Sigmoid colon (tissue), 7 donors: ENCODE measurements around the gene UMPS. TPM values are rescaled to one million over a fixed set of nuclear protein-coding genes. Genes with fewer than 3 reads are reported as not detected.

Source experiments
- DNase-seq: peaks from one replicate; pipeline ENCODE4 v3.0.0-alpha.2; 2019
- H3K27ac ChIP-seq, 4 donors: fragments of 200-600 bp; sonication (generic); one replicate each; pipeline ENCODE4 v1.5.1; 2016 to 2019; ENCODE audit warnings: mild to moderate bottlenecking in 1 of 4
- H3K27me3 ChIP-seq, 3 donors: fragments of 200-600 bp; sonication (generic); one replicate each; pipeline ENCODE4 v1.5.1; 2019; ENCODE audit warnings: mild to moderate bottlenecking in 1 of 3
- H3K36me3 ChIP-seq, 4 donors: fragments of 200-600 bp; sonication (generic); one replicate each; pipeline ENCODE4 v1.5.1; 2016 to 2019
- H3K4me1 ChIP-seq, 4 donors: fragments of 200-600 bp; sonication (generic); one replicate each; pipeline ENCODE4 v1.5.1; 2017 to 2019
- H3K4me3 ChIP-seq, 4 donors: fragments of 200-600 bp; sonication (generic); one replicate each; pipeline ENCODE4 v1.5.1; 2017 to 2019; ENCODE audit warnings: mild to moderate bottlenecking in 2 of 4, moderate library complexity in 1 of 4
- H3K9me3 ChIP-seq, 4 donors: fragments of 200-600 bp in 3 of 4; sonication (generic) in 3 of 4; one replicate each; pipeline versions ENCODE4 v1.5.1 to v1.6.1; 2013 to 2019
- CTCF ChIP-seq, 4 experiments: fragments of 450-650 bp in 3 of 4; fragments of 200-600 bp in 1 of 4; IDR thresholded peaks; one replicate each; pipeline ENCODE4 v1.5.1; 2016 to 2019; ENCODE audit warnings: antibody characterized with exemption in 4 of 4, mild to moderate bottlenecking in 3 of 4, moderate library complexity in 2 of 4
- EP300 ChIP-seq, 4 donors: sonication (generic); formaldehyde crosslinking; IDR thresholded peaks; one replicate each; pipeline ENCODE4 v1.6.1; 2017; ENCODE audit warnings: antibody characterized with exemption in 4 of 4
- POLR2A ChIP-seq, 2 donors: fragments of 450-650 bp; IDR thresholded peaks; one replicate each; pipeline ENCODE4 v1.6.1; 2016; ENCODE audit warnings: antibody characterized with exemption in 2 of 2, mild to moderate bottlenecking in 2 of 2, moderate library complexity in 2 of 2
- POLR2AphosphoS5 ChIP-seq, 4 donors: sonication (generic); formaldehyde crosslinking; IDR thresholded peaks; one replicate each; pipeline ENCODE4 v1.6.1; 2017; ENCODE audit warnings: antibody characterized with exemption in 4 of 4
- whole genome bisulfite sequencing, 2 donors: extraction: QIAGEN DNeasy Blood & Tissue Kit; methylation state at CpG; one replicate each; pipeline ENCODE4 v1.1.7; 2013; 5-methylcytosine and 5-hydroxymethylcytosine counted together
- intact Hi-C: fragments of 100-400 bp; cut with DNase I; formaldehyde crosslinking; loops from one replicate; pipeline ENCODE4 v1.15.1; 2023
- polyA plus RNA-seq, 3 donors: library from polyadenylated mRNA; stranded (reverse); fragments of 200-250 nt; gene quantifications; one replicate each; pipeline ENCODE4 v1.2.3, GENCODE V29; 2013
- total RNA-seq, 4 donors: library from RNA; depleted of rRNA; stranded (reverse); fragments of >200 nt; gene quantifications; one replicate each; pipeline ENCODE4 v1.1.0, GENCODE V29; 2016
- donor health status: healthy with polysubstance abuse.
- donor health status: Bipolar disorder and iron deficiency.
- donor health status: healthy.

UMPS gene
- total and polyA plus RNA-seq, 7 donors = 16.7 to 25.1 (median 20.3) TPM

DNA sequence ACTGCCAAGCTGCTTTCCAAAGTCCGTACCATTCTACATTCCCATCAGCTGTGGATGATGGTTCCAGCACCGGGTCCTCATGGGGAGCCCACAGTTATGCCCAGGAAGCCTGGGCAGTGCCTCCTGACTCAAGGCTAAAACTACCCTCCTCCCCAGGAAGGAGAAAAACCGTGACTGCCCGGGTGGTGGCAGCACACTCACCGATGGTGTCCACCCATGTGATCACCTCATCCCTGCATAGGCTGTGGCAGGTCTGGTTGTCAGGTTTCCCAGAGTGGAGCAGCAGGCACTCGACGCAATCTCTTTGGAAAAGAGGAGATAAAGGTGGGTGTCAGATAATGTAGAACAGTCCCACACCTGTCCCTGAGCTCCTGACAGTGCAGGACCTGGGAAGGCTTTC, 38.6 kb downstream of the UMPS start:
- H3K27ac ChIP-seq = peak overlapping the region in 1 of 4 donors; percentile 89
- peaks cover 0 to 46% (median 41%) of the 10 kb centered on the region in 4 donors for H3K4me1 ChIP-seq
- H3K9me3 ChIP-seq = no peaks in the 10 kb centered on the region
- TF ChIP-seq EP300 (IDR thresholded peaks at IDR 0.05) (no peak), CTCF (IDR thresholded peaks at IDR 0.05) (no peak), POLR2A (IDR thresholded peaks at IDR 0.05) (no peak), POLR2AphosphoS5 (IDR thresholded peaks at IDR 0.05) (no peak)
- 64 to 76% methylated on average over 7 of the region's 7 CpGs for WGBS, 2 donors
- no peak overlapping the region for H3K4me3 ChIP-seq
- H3K27me3 ChIP-seq = no peaks in the 10 kb centered on the region
- H3K36me3 ChIP-seq = peaks cover 3 to 53% (median 44%) of the 10 kb centered on the region in 4 donors
- no peak for DNase-seq
- intact Hi-C loops = no loop called here

- Histone ChIP-seq H3K4me3 (no peak overlapping the region), H3K27ac (peak overlapping the region in 2 of 4 donors; percentile 83 to 89), H3K4me1 (peaks cover 0 to 53% (median 47%) of the 10 kb centered on the region in 4 donors), H3K36me3 (peaks cover 3 to 47% (median 37%) of the 10 kb centered on the region in 4 donors), H3K9me3 (no peaks in the 10 kb centered on the region), H3K27me3 (no peaks in the 10 kb centered on the region)
- DNase-seq = no peak
- TF ChIP-seq CTCF (IDR thresholded peaks at IDR 0.05) = no peak
- TF ChIP-seq POLR2A (IDR thresholded peaks at IDR 0.05) = no peak
- no peak for TF ChIP-seq POLR2AphosphoS5 (IDR thresholded peaks at IDR 0.05)
- TF ChIP-seq EP300 (IDR thresholded peaks at IDR 0.05) = no peak
- intact Hi-C loops = no loop called here
- 84 to 86% methylated on average over 9 of the region's 9 CpGs for WGBS, 2 donors
Observed at GRCh38 chr3:124769462-124769861, 39.2 kb downstream of the UMPS start.

GRCh38 chr3:124770336-124771082, 40.3 kb downstream of the UMPS start:
- Histone ChIP-seq H3K4me3 (no peak overlapping the region), H3K36me3 (peaks cover 3 to 36% (median 28%) of the 10 kb centered on the region in 4 donors), H3K4me1 (peaks cover 0 to 62% (median 56%) of the 10 kb centered on the region in 4 donors), H3K27ac (peak overlapping the region in 3 of 4 donors; percentile 75 to 89 (median 83)), H3K27me3 (no peaks in the 10 kb centered on the region), H3K9me3 (no peaks in the 10 kb centered on the region)
- peak in 2 of 4 donors; percentile 5 to 13 for TF ChIP-seq POLR2AphosphoS5 (IDR thresholded peaks at IDR 0.05)
- TF ChIP-seq EP300 (IDR thresholded peaks at IDR 0.05) = no peak
- no peak for DNase-seq
- WGBS, 2 donors = 78 to 82% methylated on average over 10 of the region's 10 CpGs
- intact Hi-C loops = loop anchor here (2.0 kb wide), 1 partner anchor 116 kb away; the partner anchor contains the start of gene ITGB5

GRCh38 chr3:124771083-124771445, 40.8 kb downstream of the UMPS start:
- H3K27me3 ChIP-seq = no peaks in the 10 kb centered on the region
- H3K9me3 ChIP-seq = no peaks in the 10 kb centered on the region
- H3K36me3 ChIP-seq = peaks cover 3 to 31% (median 25%) of the 10 kb centered on the region in 4 donors
- intact Hi-C loops = loop anchor here (2.0 kb wide), 1 partner anchor 116 kb away; the partner anchor contains the start of gene ITGB5
- peaks cover 0 to 67% (median 61%) of the 10 kb centered on the region in 4 donors for H3K4me1 ChIP-seq
- DNase-seq = no peak
- peak overlapping the region; percentile 45 to 89 (median 79) for H3K27ac ChIP-seq
- TF ChIP-seq POLR2AphosphoS5 (IDR thresholded peaks at IDR 0.05) = no peak
- no peak overlapping the region for H3K4me3 ChIP-seq
- WGBS, 2 donors = 72 to 81% methylated on average over 2 of the region's 2 CpGs

GRCh38 chr3:124772081-124772831, 42.0 kb downstream of the UMPS start:
- Histone ChIP-seq H3K27me3 (no peaks in the 10 kb centered on the region), H3K4me3 (peak overlapping the region in 2 of 4 donors; percentile 1 to 4), H3K4me1 (peaks cover 0 to 79% (median 67%) of the 10 kb centered on the region in 4 donors), H3K9me3 (no peaks in the 10 kb centered on the region), H3K36me3 (peaks cover 0 to 19% (median 13%) of the 10 kb centered on the region in 4 donors), H3K27ac (peak overlapping the region; percentile 45 to 89 (median 79))
- WGBS, 2 donors = 46 to 75% methylated on average over 17 of the region's 17 CpGs
- intact Hi-C loops = no loop called here
- DNase-seq = no peak
- peak; percentile 21 to 81 (median 71) for TF ChIP-seq POLR2AphosphoS5 (IDR thresholded peaks at IDR 0.05)
- TF ChIP-seq POLR2A (IDR thresholded peaks at IDR 0.05) = no peak
- TF ChIP-seq EP300 (IDR thresholded peaks at IDR 0.05) = peak in 1 of 4 donors; percentile 34
